Gastroesophageal sphincter (tissue), 3 donors: ENCODE measurements around the gene HOXA10.

ENCODE experiments used
- CTCF ChIP-seq, 4 experiments: fragments of 200-600 bp in 2 of 4; fragments of 450-650 bp in 2 of 4; sonication (generic) in 1 of 4; IDR thresholded peaks; one replicate each; pipeline ENCODE4 v1.5.1; 2017 to 2019; ENCODE audit warnings: antibody characterized with exemption in 4 of 4, mild to moderate bottlenecking in 2 of 4, moderate library complexity in 2 of 4
- POLR2A ChIP-seq, 2 donors: fragments of 450-650 bp; IDR thresholded peaks; one replicate each; pipeline ENCODE4 v1.6.1; 2017; ENCODE audit warnings: antibody characterized with exemption in 2 of 2, mild to moderate bottlenecking in 2 of 2, moderate library complexity in 1 of 2

- no peak for TF ChIP-seq CTCF (IDR thresholded peaks at IDR 0.05)
- TF ChIP-seq POLR2A (IDR thresholded peaks at IDR 0.05): no peak
Observed at GRCh38 chr7:27138985-27139333, 35.2 kb downstream of the HOXA10 start.
